Activated T-cell treated with anti-CD3 and anti-CD28 coated beads, Interleukin-2, amount 50 U/mL, for 24 hours (primary cell): ENCODE results near the gene FOXN1.
"Not testable (repeated sequence)": the region's sequence is repeated elsewhere in the genome, so short reads cannot be mapped to it uniquely, and the experiment has no call there.

Experiments
- DNase-seq: peaks from one replicate; pipeline ENCODE4 v3.0.0-alpha.2; 2020
- H3K27ac Mint-ChIP-seq: 2 replicates; pipeline ENCODE4 v1.8.0; 2020; ENCODE audit warnings: mild to moderate bottlenecking, mixed read lengths
- H3K27me3 Mint-ChIP-seq: 2 replicates; pipeline ENCODE4 v1.8.0; 2020; ENCODE audit warnings: mixed read lengths
- H3K36me3 Mint-ChIP-seq: 2 replicates; pipeline ENCODE4 v1.8.0; 2020; ENCODE audit warnings: low read depth, mixed read lengths
- H3K4me1 Mint-ChIP-seq: 2 replicates; pipeline ENCODE4 v1.8.0; 2020; ENCODE audit warnings: low read depth, mixed read lengths
- H3K4me3 Mint-ChIP-seq: 2 replicates; pipeline ENCODE4 v1.8.0; 2020; ENCODE audit warnings: mild to moderate bottlenecking, moderate library complexity, mixed read lengths
- H3K9me3 Mint-ChIP-seq: 2 replicates; pipeline ENCODE4 v1.8.0; 2020; ENCODE audit warnings: mixed read lengths

The FOXN1 gene

DNA sequence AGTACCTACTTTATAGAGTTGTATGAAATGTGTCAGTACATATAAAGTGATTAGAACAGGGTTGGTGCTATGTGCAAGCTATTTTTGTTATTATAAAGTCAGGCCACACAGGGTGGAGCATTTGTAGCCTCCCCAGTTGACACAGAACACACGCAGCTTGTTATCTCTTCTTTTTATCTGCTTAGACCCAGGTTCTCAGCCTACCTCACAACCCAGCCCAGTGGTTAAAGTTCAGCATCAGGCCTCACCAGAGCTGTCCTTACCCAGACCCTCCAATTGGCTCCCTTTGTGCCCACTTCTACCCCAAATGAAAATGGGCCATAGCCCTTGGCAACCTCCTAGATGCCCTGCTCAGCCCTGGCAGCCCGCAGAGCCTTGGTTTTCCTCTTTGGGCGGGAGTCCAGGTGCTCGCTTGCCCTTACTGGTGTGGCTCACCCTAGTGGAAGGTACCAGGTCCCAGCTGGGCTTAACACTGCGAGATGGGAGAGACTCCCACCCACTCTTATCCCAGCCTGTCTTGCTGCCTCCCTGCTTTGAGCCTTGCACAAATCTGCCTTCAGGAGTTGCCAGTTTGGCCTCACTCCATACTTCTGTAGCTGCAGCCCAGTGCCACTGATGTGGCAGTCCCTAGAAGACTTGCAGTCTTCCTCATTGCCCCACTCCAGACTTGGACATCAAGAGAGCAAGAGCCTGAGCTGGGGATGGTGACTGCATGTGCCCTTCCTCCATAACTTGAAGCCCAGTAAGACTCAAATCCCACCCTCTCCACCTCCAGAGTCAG, 66.3 kb downstream of the FOXN1 start:
- Mint-ChIP-seq H3K27ac (peak overlapping the region; percentile 97), H3K27me3 (no peaks in the 10 kb centered on the region), H3K4me3 (peak overlapping the region; percentile 95), H3K4me1 (peaks cover 54% of the 10 kb centered on the region), H3K9me3 (no peaks in the 10 kb centered on the region), H3K36me3 (peaks cover 66% of the 10 kb centered on the region)
- no peak for DNase-seq

DNA sequence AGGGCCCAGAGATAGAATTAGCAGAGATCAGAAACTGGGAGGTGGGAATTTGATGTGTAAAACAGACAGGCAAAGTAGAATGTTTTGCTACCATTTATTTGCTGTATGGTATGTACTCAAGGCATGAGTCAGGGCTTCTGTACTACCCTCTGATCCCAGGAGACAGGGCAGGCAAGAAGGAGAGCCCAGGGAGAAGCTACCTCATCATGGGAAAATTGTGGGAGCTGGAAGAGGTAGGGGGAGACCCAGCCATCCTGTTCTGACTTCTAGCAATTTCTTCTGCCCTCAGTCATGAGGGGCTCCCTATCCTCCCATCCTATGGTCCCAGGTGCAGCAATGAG, 66.9 kb downstream of the FOXN1 start:
- H3K4me1 Mint-ChIP-seq = peaks cover 49% of the 10 kb centered on the region
- no peak for DNase-seq

DNA sequence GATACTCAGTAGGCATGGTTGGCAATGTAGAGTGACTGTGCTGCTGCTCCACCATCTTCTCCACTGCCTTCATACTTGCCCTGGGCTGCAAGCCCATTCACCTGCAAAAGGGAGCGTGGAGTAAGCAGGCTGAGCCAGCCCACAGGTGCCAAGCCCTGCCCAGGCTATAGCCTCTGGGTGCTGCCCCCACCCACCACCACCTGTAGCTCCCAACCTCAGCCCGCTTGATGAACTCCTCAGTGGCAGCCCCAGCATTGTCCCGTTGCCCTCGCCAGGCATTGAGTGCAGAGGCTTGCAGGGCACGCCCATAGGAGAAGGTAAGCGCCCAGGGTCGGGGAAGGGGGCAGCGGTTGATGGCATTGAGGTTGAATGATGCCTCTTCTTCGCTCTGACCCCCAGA, 67.4 kb downstream of the FOXN1 start:
- Mint-ChIP-seq H3K27me3 (no peaks in the 10 kb centered on the region), H3K27ac (no peak overlapping the region), H3K36me3 (peaks cover 68% of the 10 kb centered on the region), H3K4me3 (no peak overlapping the region), H3K9me3 (no peaks in the 10 kb centered on the region), H3K4me1 (peaks cover 45% of the 10 kb centered on the region)
- DNase-seq = no peak

More for the DNA sequence above, 66.9 kb downstream of the FOXN1 start:
- Mint-ChIP-seq H3K4me3 (no peak overlapping the region), H3K36me3 (peaks cover 67% of the 10 kb centered on the region), H3K27me3 (no peaks in the 10 kb centered on the region), H3K9me3 (no peaks in the 10 kb centered on the region), H3K27ac (peak overlapping the region; percentile 0)

GRCh38 chr17:28573966-28574480, 67.9 kb downstream of the FOXN1 start:
- Mint-ChIP-seq H3K4me1 (peaks cover 43% of the 10 kb centered on the region), H3K36me3 (peaks cover 69% of the 10 kb centered on the region), H3K9me3 (no peaks in the 10 kb centered on the region), H3K27me3 (no peaks in the 10 kb centered on the region), H3K27ac (no peak overlapping the region), H3K4me3 (no peak overlapping the region)
- DNase-seq = no peak

- Mint-ChIP-seq H3K4me1 (peaks cover 43% of the 10 kb centered on the region), H3K9me3 (no peaks in the 10 kb centered on the region), H3K4me3 (no peak overlapping the region), H3K36me3 (peaks cover 70% of the 10 kb centered on the region), H3K27me3 (no peaks in the 10 kb centered on the region), H3K27ac (no peak overlapping the region)
- no peak for DNase-seq
Measured at GRCh38 chr17:28574526-28574925, 68.4 kb downstream of the FOXN1 start.

DNA sequence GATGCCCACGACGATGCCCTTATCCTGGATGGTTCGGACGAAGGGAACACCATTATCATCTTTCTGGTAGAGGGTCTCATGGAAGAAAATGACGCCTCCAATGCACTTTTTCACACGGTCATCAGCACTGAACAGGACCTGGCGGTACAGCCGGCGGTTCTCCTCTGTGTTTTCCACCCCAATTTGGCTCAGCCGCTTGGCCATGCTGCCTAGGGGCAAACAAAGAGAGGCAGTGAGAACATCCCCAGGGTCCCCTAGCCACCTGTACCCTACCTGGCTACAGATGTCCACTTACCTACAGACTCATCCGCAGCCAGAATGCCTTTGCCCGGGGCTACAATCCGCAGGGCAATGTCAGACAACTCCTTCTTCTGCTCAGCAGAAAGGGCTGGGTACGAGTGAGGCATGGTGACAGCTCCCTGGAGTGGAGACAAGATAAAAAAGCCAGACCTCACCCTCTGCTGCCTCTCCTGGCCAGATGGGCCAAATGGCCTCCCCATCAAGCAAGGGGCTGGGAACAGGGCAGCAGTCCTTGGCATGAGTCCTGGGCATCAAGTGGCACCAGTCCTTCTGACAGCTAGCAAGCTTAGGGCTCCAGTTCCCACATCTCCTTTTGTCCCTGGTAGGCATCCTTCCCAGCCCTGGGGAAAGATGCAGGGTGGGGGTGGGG, 69.1 kb downstream of the FOXN1 start:
- DNase-seq = no peak
- Mint-ChIP-seq H3K27me3 (no peaks in the 10 kb centered on the region), H3K4me3 (no peak overlapping the region), H3K9me3 (no peaks in the 10 kb centered on the region), H3K27ac (no peak overlapping the region), H3K36me3 (peaks cover 71% of the 10 kb centered on the region), H3K4me1 (peaks cover 44% of the 10 kb centered on the region)

DNA sequence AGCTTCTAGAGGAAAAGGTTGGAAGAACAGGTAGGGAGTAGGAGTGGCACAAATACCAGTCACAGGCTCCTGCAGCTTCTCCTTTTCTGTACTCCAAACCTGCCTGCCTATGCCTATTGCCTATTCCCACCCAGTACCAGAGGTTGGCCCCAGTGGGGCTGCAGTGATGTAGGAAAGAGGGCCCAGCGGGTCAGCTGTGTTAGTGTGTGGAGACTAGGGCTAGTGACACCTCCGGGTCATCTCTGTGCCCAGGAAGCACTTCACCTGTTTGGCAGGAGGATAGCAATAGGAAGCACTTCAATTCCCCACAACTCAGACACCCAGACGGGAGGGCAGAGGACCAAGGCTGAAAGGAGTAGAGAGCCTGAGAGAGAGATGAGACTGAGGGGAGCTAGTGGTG, 69.9 kb downstream of the FOXN1 start:
- Mint-ChIP-seq H3K4me1 (peaks cover 46% of the 10 kb centered on the region), H3K4me3 (peak overlapping the region; percentile 78), H3K27ac (peak overlapping the region; percentile 60), H3K36me3 (peaks cover 71% of the 10 kb centered on the region)
- not testable (repeated sequence) for H3K9me3 Mint-ChIP-seq, DNase-seq, H3K27me3 Mint-ChIP-seq

DNA sequence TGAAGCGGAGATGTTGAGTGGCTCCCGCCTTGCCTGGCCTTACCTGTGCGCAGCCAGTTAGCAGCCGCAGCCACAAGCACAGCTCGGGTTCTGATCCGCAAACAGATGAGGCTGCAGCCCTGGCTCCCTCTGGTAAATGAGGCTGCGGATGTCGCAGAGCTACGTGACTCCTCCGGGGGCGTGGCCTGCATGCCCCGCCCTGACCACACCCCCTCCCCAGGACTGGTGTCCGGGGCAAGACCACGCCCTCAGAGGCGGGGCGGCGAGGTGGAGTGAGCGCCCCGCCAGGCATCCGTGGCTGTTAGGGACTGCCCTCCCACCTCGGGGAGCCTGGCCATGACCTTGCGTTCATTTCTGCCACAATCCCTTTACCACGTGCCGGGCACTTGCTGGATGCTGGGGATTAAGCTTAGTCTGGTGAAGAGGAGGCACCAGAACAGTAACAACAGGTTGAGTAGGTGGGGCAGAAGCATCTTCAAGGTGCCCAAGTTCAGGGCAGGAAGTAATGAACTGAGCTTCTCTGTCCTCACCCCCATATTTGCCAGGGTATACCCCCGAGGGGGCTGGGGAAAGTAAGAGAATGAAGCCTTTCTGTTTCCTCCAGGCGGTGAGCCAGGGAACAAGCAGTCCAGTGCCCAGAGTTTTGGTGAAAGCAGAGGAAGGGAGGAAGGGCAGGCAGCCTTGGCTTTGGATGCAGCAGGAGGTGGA, 70.8 kb downstream of the FOXN1 start, which contains the start of gene ALDOC:
Gene ALDOC (minus strand): TSS at position 138 of the 708 bp plus-strand sequence. CDS start 1,363 bp downstream, outside the sequence.
- Mint-ChIP-seq H3K36me3 (peaks cover 66% of the 10 kb centered on the region), H3K9me3 (no peaks in the 10 kb centered on the region), H3K27me3 (no peaks in the 10 kb centered on the region), H3K4me3 (peak within 1 kb of the TSS; percentile 78), H3K27ac (peak within 1 kb of the TSS; percentile 93), H3K4me1 (peaks cover 42% of the 10 kb centered on the region)
- peak; percentile 99 for DNase-seq

- H3K27ac Mint-ChIP-seq = no peak overlapping the region
- peaks cover 36% of the 10 kb centered on the region for H3K4me1 Mint-ChIP-seq
- H3K27me3 Mint-ChIP-seq = no peaks in the 10 kb centered on the region
- DNase-seq = no peak
- peaks cover 66% of the 10 kb centered on the region for H3K36me3 Mint-ChIP-seq
- no peaks in the 10 kb centered on the region for H3K9me3 Mint-ChIP-seq
- H3K4me3 Mint-ChIP-seq = no peak overlapping the region
Measured at GRCh38 chr17:28577466-28577824, 71.3 kb downstream of the FOXN1 start.

DNA sequence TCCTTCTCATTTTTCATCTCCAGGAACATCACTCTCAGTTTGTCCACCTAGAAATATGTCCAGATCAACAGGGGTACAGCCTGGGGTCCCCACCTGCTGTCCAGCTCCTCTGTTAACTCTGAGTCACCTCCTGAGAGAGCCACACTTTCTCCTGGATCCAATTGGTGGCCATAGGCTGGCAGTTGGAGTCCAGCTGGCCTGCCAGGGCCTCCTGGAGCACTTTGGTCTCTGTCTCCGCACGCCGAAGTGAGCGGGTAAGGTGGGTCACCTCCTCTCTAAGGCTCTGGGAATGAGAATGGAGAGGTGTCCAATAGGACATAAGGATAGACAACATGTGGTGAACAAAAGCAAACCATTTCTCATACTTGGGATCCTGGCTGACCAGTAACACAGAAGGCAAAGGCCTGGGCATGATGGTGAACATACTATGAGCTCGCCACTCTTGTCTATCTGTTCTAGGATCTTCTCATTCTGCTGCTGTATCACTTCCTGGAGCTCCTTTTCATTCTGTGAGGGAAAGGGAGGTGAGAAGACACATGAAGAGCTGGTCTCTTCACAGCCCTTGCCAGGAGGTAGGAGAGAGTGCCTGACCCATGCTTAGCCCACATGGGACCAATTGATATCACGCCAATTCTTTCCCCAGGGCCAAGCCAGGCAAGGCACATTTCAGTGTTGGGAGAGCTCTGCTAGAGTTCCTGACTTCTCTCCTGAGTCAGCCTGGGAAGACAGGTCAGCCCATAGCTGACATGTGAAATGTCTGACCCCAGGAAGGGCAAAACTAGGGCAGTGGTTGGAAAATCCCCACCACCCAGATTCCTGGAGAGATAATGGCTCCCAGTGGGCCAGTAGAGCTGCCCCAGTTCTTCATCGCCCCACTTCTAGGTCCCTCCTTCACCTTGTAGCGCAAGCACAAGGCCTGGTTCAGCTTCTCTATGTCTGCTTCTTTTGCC, 72.4 kb downstream of the FOXN1 start:
- H3K36me3 Mint-ChIP-seq = peaks cover 63% of the 10 kb centered on the region
- H3K27ac Mint-ChIP-seq = peak overlapping the region; percentile 83
- no peak for DNase-seq
- no peaks in the 10 kb centered on the region for H3K9me3 Mint-ChIP-seq
- peak overlapping the region; percentile 9 for H3K4me3 Mint-ChIP-seq
- peaks cover 31% of the 10 kb centered on the region for H3K4me1 Mint-ChIP-seq
- H3K27me3 Mint-ChIP-seq = no peaks in the 10 kb centered on the region

DNA sequence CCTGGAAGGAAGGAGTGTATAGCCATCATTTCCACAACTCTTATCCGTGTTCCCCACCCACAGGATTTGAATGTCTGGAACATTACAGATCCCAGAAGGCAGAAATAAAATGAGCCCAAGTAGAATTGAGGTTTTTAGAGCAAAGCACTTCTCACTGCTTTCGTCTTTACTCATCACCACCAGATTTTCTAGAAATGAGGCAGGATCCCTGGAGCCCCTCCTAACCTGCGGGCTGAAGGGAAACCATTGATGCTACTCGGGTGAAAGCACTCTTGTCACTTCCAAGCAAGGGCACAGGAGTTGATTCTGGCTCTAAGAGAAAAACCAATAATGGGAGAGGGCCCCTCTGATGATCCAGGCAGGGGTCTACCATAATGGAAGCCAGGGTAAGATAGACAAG, 73.4 kb downstream of the FOXN1 start:
- H3K4me1 Mint-ChIP-seq = peaks cover 31% of the 10 kb centered on the region
- DNase-seq = no peak
- no peaks in the 10 kb centered on the region for H3K9me3 Mint-ChIP-seq
- H3K4me3 Mint-ChIP-seq = no peak overlapping the region
- H3K27ac Mint-ChIP-seq = peak overlapping the region; percentile 83
- no peaks in the 10 kb centered on the region for H3K27me3 Mint-ChIP-seq
- H3K36me3 Mint-ChIP-seq = peaks cover 53% of the 10 kb centered on the region

DNA sequence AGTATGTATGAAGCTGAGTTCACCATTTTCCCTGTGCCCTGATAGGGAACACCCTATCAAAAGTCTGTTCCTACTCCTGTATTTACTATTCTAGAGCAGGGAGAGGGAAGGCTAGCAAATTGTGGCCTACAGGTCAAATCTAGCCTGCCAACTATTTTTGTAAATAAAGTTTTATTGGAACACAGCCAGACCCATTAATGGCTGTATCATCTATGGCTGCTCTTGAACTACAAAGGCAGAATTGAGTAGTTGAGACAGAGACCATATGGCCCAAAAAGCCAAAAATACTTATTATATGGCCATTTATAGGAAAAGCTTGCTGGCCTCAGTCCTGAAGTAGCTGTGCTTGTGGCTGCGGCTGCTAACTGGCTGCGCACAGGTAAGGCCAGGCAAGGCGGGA, 74.8 kb downstream of the FOXN1 start:
- Mint-ChIP-seq H3K9me3 (no peaks in the 10 kb centered on the region), H3K27ac (no peak overlapping the region), H3K4me1 (peaks cover 28% of the 10 kb centered on the region), H3K36me3 (peaks cover 47% of the 10 kb centered on the region), H3K4me3 (no peak overlapping the region), H3K27me3 (no peaks in the 10 kb centered on the region)
- DNase-seq = no peak

GRCh38 chr17:28582513-28582912, 76.4 kb downstream of the FOXN1 start:
- peaks cover 16% of the 10 kb centered on the region for H3K4me1 Mint-ChIP-seq
- H3K4me3 Mint-ChIP-seq = no peak overlapping the region
- H3K36me3 Mint-ChIP-seq = peaks cover 33% of the 10 kb centered on the region
- no peak overlapping the region for H3K27ac Mint-ChIP-seq
- H3K27me3 Mint-ChIP-seq = no peaks in the 10 kb centered on the region
- no peaks in the 10 kb centered on the region for H3K9me3 Mint-ChIP-seq
- no peak for DNase-seq

DNA sequence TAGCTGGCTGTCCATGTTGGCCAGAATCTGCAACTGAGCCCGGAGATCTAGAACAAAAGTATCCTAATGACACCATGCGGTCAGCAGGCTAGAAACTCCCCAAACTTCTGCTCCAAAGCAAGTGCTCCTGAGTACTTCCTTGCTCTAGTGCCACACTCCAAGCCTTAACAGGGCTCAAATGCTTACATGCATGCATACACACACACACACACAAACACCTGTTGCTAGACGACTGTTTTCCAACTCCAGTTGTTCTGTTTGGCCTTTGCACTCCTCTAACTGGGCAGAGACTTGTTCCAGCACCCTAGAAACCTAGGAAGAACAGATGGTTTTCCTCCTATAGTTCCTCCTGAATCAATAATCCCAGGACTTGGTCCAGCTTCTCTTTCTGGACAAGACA, 78.3 kb downstream of the FOXN1 start:
- H3K4me3 Mint-ChIP-seq = no peak overlapping the region
- no peaks in the 10 kb centered on the region for H3K9me3 Mint-ChIP-seq
- DNase-seq = no peak
- no peak overlapping the region for H3K27ac Mint-ChIP-seq
- peaks cover 33% of the 10 kb centered on the region for H3K36me3 Mint-ChIP-seq
- peaks cover 11% of the 10 kb centered on the region for H3K4me1 Mint-ChIP-seq
- no peaks in the 10 kb centered on the region for H3K27me3 Mint-ChIP-seq
